ENCODE results near the gene SMOC1. TPM values are rescaled to one million over a fixed set of nuclear protein-coding genes. Genes with fewer than 3 reads are reported as not detected.

Gene SMOC1
- polyA plus RNA-seq, 3 donors = not detected

- Mint-ChIP-seq H3K9me3 (no peaks in the 10 kb centered on the region), H3K27me3 (ENCODE audit: low read depth in 3 of 3) (peaks cover 0 to 2% (median 0%) of the 10 kb centered on the region in 3 donors), H3K4me3 (no peak overlapping the region), H3K27ac (no peak overlapping the region), H3K4me1 (peaks cover 15% of the 10 kb centered on the region), H3K36me3 (no peaks in the 10 kb centered on the region)
- H2AFZ ChIP-seq (ENCODE audit: insufficient read depth, low read depth, low read length, poor library complexity, severe bottlenecking) = no peak overlapping the region
- no peak overlapping the region for H3K27ac ChIP-seq (ENCODE audit: low read depth in 1 of 2, low read length in 2 of 2)
- no peaks in the 10 kb centered on the region for H3K36me3 ChIP-seq (replicated peaks in 1 of 2; ENCODE audit: control insufficient read depth in 1 of 2, insufficient read depth in 2 of 2, low read length in 2 of 2)
- H3K4me1 ChIP-seq (ENCODE audit: control insufficient read depth in 1 of 2, insufficient read depth in 2 of 2, low read length in 2 of 2) = peaks cover 2 to 5% of the 10 kb centered on the region in 2 donors
- no peaks in the 10 kb centered on the region for H3K9me3 ChIP-seq (replicated peaks in 1 of 2; ENCODE audit: control insufficient read depth in 1 of 2, insufficient read depth in 1 of 2, low read length in 2 of 2)
- H4K20me1 ChIP-seq (ENCODE audit: insufficient read depth, low read length) = no peaks in the 10 kb centered on the region
- no peak overlapping the region for H3K4me3 ChIP-seq (replicated peaks in 1 of 3; ENCODE audit: low read depth in 2 of 3, low read length in 3 of 3)
- H3K79me2 ChIP-seq (ENCODE audit: insufficient read depth, low read length) = no peaks in the 10 kb centered on the region
- WGBS (ENCODE audit: insufficient coverage) = no CpG with 5 or more reads among the region's 2 CpGs
- H3K4me2 ChIP-seq (replicated peaks; ENCODE audit: extremely low read depth, low read length, poor library complexity, severe bottlenecking) = no peak overlapping the region
- peak; percentile 73 for TF ChIP-seq CTCF (IDR thresholded peaks at IDR 0.05)
- intact Hi-C loops (cut with micrococcal nuclease) = no loop called here
- no peak overlapping the region for H3K9ac ChIP-seq (ENCODE audit: insufficient read depth, low read length, poor library complexity, severe bottlenecking)
- DNase-seq = peak in 1 of 3 donors; percentile 3
- H3K27me3 ChIP-seq (ENCODE audit: control insufficient read depth in 2 of 2, insufficient read depth in 2 of 2, low read length in 2 of 2) = no peaks in the 10 kb centered on the region
These were observed 134.2 kb downstream of the SMOC1 start for GRCh38 chr14:70013271-70013873.

GRCh38 chr14:70014406-70015095 lies 135.3 kb downstream of the SMOC1 start:
- Histone ChIP-seq H3K4me2 (replicated peaks; ENCODE audit: extremely low read depth, low read length, poor library complexity, severe bottlenecking) (no peak overlapping the region), H3K27me3 (ENCODE audit: control insufficient read depth in 2 of 2, insufficient read depth in 2 of 2, low read length in 2 of 2) (no peaks in the 10 kb centered on the region), H2AFZ (ENCODE audit: insufficient read depth, low read depth, low read length, poor library complexity, severe bottlenecking) (no peak overlapping the region), H3K4me1 (ENCODE audit: control insufficient read depth in 1 of 2, insufficient read depth in 2 of 2, low read length in 2 of 2) (peaks cover 14 to 17% of the 10 kb centered on the region in 2 donors), H3K36me3 (replicated peaks in 1 of 2; ENCODE audit: control insufficient read depth in 1 of 2, insufficient read depth in 2 of 2, low read length in 2 of 2) (no peaks in the 10 kb centered on the region), H3K27ac (ENCODE audit: low read depth in 1 of 2, low read length in 2 of 2) (no peak overlapping the region), H3K9me3 (replicated peaks in 1 of 2; ENCODE audit: control insufficient read depth in 1 of 2, insufficient read depth in 1 of 2, low read length in 2 of 2) (no peaks in the 10 kb centered on the region), H3K9ac (ENCODE audit: insufficient read depth, low read length, poor library complexity, severe bottlenecking) (no peak overlapping the region), H4K20me1 (ENCODE audit: insufficient read depth, low read length) (no peaks in the 10 kb centered on the region), H3K4me3 (replicated peaks in 1 of 3; ENCODE audit: low read depth in 2 of 3, low read length in 3 of 3) (no peak overlapping the region), H3K79me2 (ENCODE audit: insufficient read depth, low read length) (no peaks in the 10 kb centered on the region)
- H3K9me3 Mint-ChIP-seq = no peaks in the 10 kb centered on the region
- H3K4me3 Mint-ChIP-seq = no peak overlapping the region
- intact Hi-C loops (cut with micrococcal nuclease) = no loop called here
- no peak for TF ChIP-seq CTCF (IDR thresholded peaks at IDR 0.05)
- peaks cover 20% of the 10 kb centered on the region for H3K4me1 Mint-ChIP-seq
- peaks cover 0 to 2% (median 0%) of the 10 kb centered on the region in 3 donors for H3K27me3 Mint-ChIP-seq (ENCODE audit: low read depth in 3 of 3)
- H3K27ac Mint-ChIP-seq = no peak overlapping the region
- 78% methylated on average over 3 of the region's 7 CpGs for WGBS (ENCODE audit: insufficient coverage)
- no peaks in the 10 kb centered on the region for H3K36me3 Mint-ChIP-seq
- no peak for DNase-seq
